Kidney (tissue), 14 donors: ENCODE data around the gene MEX3B. TPM values are rescaled to one million over a fixed set of nuclear protein-coding genes. Genes with fewer than 3 reads are reported as not detected.

Experiments
- DNase-seq, 5 donors: peaks; one replicate each; pipeline ENCODE4 v3.0.0-alpha.2; 2013 to 2020
- FAIRE-seq: peaks from 2 replicates; lab custom pipeline; 2012; peaks lifted over from hg19 to GRCh38; lab: Jason Lieb, UNC
- H3K27ac ChIP-seq, 2 donors: one replicate each; pipeline ENCODE4 v1.7.0; 2013; ENCODE audit warnings: low read depth in 2 of 2, low read length in 2 of 2, inconsistent platforms in 1 of 2
- H3K27me3 ChIP-seq: one replicate; pipeline ENCODE4 v1.7.1; 2013; ENCODE audit warnings: low read length, inconsistent platforms; ENCODE audit not compliant: control insufficient read depth, insufficient read depth
- H3K36me3 ChIP-seq, 3 donors: one replicate each; pipeline versions ENCODE4 v1.7.0 to v1.7.1; 2013; ENCODE audit warnings: low read length in 3 of 3, control low read depth in 1 of 3, inconsistent platforms in 1 of 3; ENCODE audit not compliant: insufficient read depth in 3 of 3, control insufficient read depth in 2 of 3
- H3K4me1 ChIP-seq, 3 donors: one replicate each; pipeline versions ENCODE4 v1.7.0 to v1.7.1; 2013; ENCODE audit warnings: low read length in 3 of 3, inconsistent platforms in 1 of 3, low read depth in 1 of 3; ENCODE audit not compliant: control insufficient read depth in 2 of 3, insufficient read depth in 2 of 3
- H3K4me3 ChIP-seq, 3 donors: one replicate each; pipeline versions ENCODE4 v1.7.0 to v1.8.1; 2013; ENCODE audit warnings: low read length in 3 of 3, control low read depth in 1 of 3, inconsistent platforms in 1 of 3
- H3K9ac ChIP-seq, 3 donors: one replicate each; pipeline versions ENCODE4 v1.7.0 to v1.7.1; 2013; ENCODE audit warnings: low read length in 3 of 3, control low read depth in 1 of 3, inconsistent platforms in 1 of 3
- H3K9me3 ChIP-seq, 3 donors: one replicate each; pipeline versions ENCODE4 v1.7.0 to v1.7.1; 2013; ENCODE audit warnings: low read length in 3 of 3, control low read depth in 1 of 3, inconsistent platforms in 1 of 3; ENCODE audit not compliant: control insufficient read depth in 2 of 3, insufficient read depth in 1 of 3
- CTCF ChIP-seq: IDR thresholded peaks from 3 replicates; pipeline ENCODE4 v1.5.1; 2012; ENCODE audit warnings: mild to moderate bottlenecking, moderate library complexity, borderline replicate concordance; ENCODE audit not compliant: insufficient read depth; ENCODE audit errors: extremely low read depth
- intact Hi-C: fragments of 100-400 bp; cut with DNase I; formaldehyde crosslinking; loops from one replicate; pipeline ENCODE4 v1.11.1; 2022
- polyA plus RNA-seq: library from polyadenylated mRNA; stranded (reverse); fragments of 350-450 nt; fragmentation: Illumina TruSeq; extraction: RNeasy Lipid Tissue Mini Kit (QIAGEN cat#74804); gene quantifications from one replicate; pipeline ENCODE4 v1.2.3, GENCODE V29; 2014; ENCODE audit warnings: low read depth, low replicate concordance; ENCODE audit not compliant: insufficient read depth
- total RNA-seq: library from RNA; stranded (reverse); fragmentation: NEBNext Ultra II Directional; extraction: Animal tissue kit (Norgen Biotek cat#: 25700); gene quantifications from one replicate; pipeline ENCODE4 v1.2.1, GENCODE V29; 2021
- donor health status: control.
- donor health status: control.
- donor health status: control.
- donor health status: control.
- donor health status: control.
- donor health status: DM: yes; HTN: yes; CAD: no.
- donor health status: Normal renal cell carcinoma (clear cell type).

Gene MEX3B
- total and polyA plus RNA-seq, 2 donors from 2014 or later = 0.28 to 0.91 TPM

DNA sequence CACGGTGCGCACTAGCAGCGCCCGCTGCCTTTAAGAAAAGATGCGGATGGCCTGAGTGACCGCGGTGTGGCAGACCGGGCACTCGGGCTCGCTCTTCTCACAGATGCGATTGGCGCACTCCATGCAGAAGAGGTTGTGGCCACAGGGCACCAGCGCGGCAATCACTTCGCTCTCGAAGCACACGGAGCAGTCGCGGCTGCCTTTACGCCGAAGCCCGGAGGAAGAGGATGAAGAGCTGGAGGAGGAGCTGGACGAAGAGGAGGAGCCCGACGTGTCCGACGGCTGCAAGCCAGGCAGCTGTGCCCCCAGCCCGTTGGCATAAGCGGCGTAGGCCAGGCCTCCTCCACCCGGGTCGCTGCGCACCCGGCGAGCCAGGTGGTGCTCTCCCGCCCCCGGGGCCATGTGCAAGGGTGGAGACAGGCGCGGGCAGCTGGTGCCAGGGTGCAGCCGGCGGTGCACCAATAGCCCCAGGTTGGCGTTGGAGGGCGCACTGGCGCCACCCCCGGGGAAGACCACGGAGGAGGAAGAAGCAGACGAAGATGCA is 2.6 kb downstream of the MEX3B start:
- FAIRE-seq = no peak
- intact Hi-C loops = no loop called here

DNA sequence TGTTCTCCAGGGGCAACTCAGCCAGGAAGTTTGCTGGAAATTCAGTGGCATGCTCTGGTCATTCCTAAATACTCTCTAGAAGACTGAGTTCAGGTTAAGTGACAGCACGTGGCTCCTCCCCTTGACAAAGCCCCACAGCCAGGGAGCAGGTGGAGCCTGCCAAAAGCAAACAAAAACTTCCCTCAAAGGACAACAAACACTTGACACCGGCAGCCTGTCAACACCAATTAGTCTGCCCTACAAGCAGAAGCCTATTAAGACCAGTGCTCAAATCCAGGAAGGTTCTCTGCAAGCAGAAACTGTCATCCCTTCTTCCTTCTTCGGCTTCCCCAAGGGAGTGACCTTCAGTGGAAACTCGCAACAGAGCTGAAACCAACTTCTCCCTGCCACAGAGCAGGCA is 5.0 kb downstream of the MEX3B start:
- no peak for TF ChIP-seq CTCF
- Histone ChIP-seq H3K9ac (no peak overlapping the region), H3K4me3 (no peak overlapping the region), H3K4me1 (peaks cover 0 to 7% (median 3%) of the 10 kb centered on the region in 3 donors), H3K27me3 (no peaks in the 10 kb centered on the region), H3K9me3 (no peaks in the 10 kb centered on the region), H3K36me3 (no peaks in the 10 kb centered on the region), H3K27ac (no peak overlapping the region)
- intact Hi-C loops = no loop called here
- FAIRE-seq (no peak), DNase-seq (peak in 4 of 5 donors; percentile 48 to 71 (median 62))

More for the DNA sequence above, 2.6 kb downstream of the MEX3B start:
- H3K4me1 ChIP-seq = peaks cover 0 to 7% (median 3%) of the 10 kb centered on the region in 3 donors
- no peaks in the 10 kb centered on the region for H3K9me3 ChIP-seq
- H3K36me3 ChIP-seq = no peaks in the 10 kb centered on the region
- H3K27me3 ChIP-seq = no peaks in the 10 kb centered on the region
- H3K4me3 ChIP-seq = no peak overlapping the region
- H3K9ac ChIP-seq = no peak overlapping the region
- DNase-seq = peak; percentile 49 to 72 (median 66)
- TF ChIP-seq CTCF = no peak
- H3K27ac ChIP-seq = no peak overlapping the region

GRCh38 chr15:82040390-82040789 is 5.4 kb downstream of the MEX3B start:
- no peak for TF ChIP-seq CTCF
- no peak overlapping the region for H3K27ac ChIP-seq
- peaks cover 0 to 7% (median 3%) of the 10 kb centered on the region in 3 donors for H3K4me1 ChIP-seq
- no peaks in the 10 kb centered on the region for H3K9me3 ChIP-seq
- no peaks in the 10 kb centered on the region for H3K27me3 ChIP-seq
- FAIRE-seq (no peak), DNase-seq (no peak)
- intact Hi-C loops = no loop called here
- H3K9ac ChIP-seq = no peak overlapping the region
- no peaks in the 10 kb centered on the region for H3K36me3 ChIP-seq
- H3K4me3 ChIP-seq = no peak overlapping the region

DNA sequence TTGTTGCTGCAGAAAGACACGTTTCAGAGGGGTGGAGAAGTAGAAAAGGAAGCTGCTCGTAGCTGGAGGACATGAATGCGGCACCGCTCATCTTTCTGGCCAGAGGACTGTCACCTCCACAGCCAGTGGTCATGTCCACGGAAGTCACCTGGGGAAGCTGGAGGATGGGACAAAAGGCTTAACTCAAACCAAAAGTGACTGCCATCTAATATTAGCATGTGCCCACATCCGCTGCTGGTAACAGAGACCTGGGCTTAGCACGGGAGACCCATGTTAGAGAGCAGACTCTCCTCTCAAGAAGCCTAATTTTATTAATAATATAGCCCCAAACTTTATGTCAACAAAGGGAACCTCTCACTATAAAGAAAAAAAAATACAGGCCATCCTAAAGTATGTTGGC is 5.9 kb downstream of the MEX3B start:
- Histone ChIP-seq H3K9ac (no peak overlapping the region), H3K27ac (no peak overlapping the region), H3K36me3 (no peaks in the 10 kb centered on the region), H3K9me3 (no peaks in the 10 kb centered on the region), H3K4me1 (peaks cover 0 to 5% (median 3%) of the 10 kb centered on the region in 3 donors), H3K27me3 (no peaks in the 10 kb centered on the region), H3K4me3 (no peak overlapping the region)
- no peak for DNase-seq
- TF ChIP-seq CTCF = no peak
- intact Hi-C loops = no loop called here
- FAIRE-seq = no peak
